Karpas-422 (cell line): Measurements from ENCODE around the gene SRRM5. TPM values are rescaled to one million over a fixed set of nuclear protein-coding genes. Genes with fewer than 3 reads are reported as not detected.

Source experiments
- DNase-seq: peaks from one replicate; pipeline ENCODE4 v3.0.0-alpha.2; 2015
- H2AFZ ChIP-seq: fragments of 200-600 bp; sonication (generic); 2 replicates; pipeline ENCODE4 v1.6.1; 2014; ENCODE audit warnings: antibody characterized with exemption, low read length, mixed read lengths
- H3K27ac ChIP-seq: fragments of 200-600 bp; sonication (generic); 2 replicates; pipeline ENCODE4 v1.5.1; 2014; ENCODE audit warnings: mild to moderate bottlenecking, low read length, moderate library complexity
- H3K27me3 ChIP-seq: fragments of 200-600 bp; sonication (generic); 2 replicates; pipeline ENCODE4 v1.6.1; 2014; ENCODE audit warnings: low read length, mixed read lengths
- H3K36me3 ChIP-seq: fragments of 200-600 bp; sonication (generic); 2 replicates; pipeline ENCODE4 v1.6.1; 2014; ENCODE audit warnings: low read length, mixed read lengths; ENCODE audit not compliant: insufficient read depth
- H3K4me1 ChIP-seq: fragments of 200-600 bp; sonication (generic); 2 replicates; pipeline ENCODE4 v1.6.1; 2014; ENCODE audit warnings: mild to moderate bottlenecking, low read length, mixed read lengths
- H3K4me2 ChIP-seq: fragments of 200-600 bp; sonication (generic); 2 replicates; pipeline ENCODE4 v1.6.1; 2014; ENCODE audit warnings: low read length, low read depth, mild to moderate bottlenecking; ENCODE audit not compliant: poor library complexity, severe bottlenecking
- H3K4me3 ChIP-seq: fragments of 200-600 bp; sonication (generic); 2 replicates; pipeline ENCODE4 v1.5.1; 2014; ENCODE audit warnings: mild to moderate bottlenecking, antibody characterized with exemption, low read length, mixed read lengths
- H3K79me2 ChIP-seq: fragments of 200-600 bp; sonication (generic); 2 replicates; pipeline ENCODE4 v1.6.1; 2014; ENCODE audit warnings: mild to moderate bottlenecking, low read length, mixed read lengths
- H3K9ac ChIP-seq: fragments of 200-600 bp; sonication (generic); 2 replicates; pipeline ENCODE4 v1.6.0; 2014; ENCODE audit warnings: low read length
- H3K9me2 ChIP-seq: fragments of 200-600 bp; sonication (generic), shearing (Covaris generic); replicated peaks from 2 replicates; pipeline ENCODE4 v1.6.0; 2014; ENCODE audit warnings: mild to moderate bottlenecking, low read length, moderate library complexity; ENCODE audit not compliant: insufficient read depth
- H3K9me3 ChIP-seq: fragments of 300-700, 200-600 bp; sonication (generic); 2 replicates; pipeline ENCODE4 v1.6.1; 2014; ENCODE audit warnings: low read length, mixed read lengths
- H4K20me1 ChIP-seq: fragments of 200-600 bp; sonication (generic); 2 replicates; pipeline ENCODE4 v1.6.1; 2014; ENCODE audit warnings: mild to moderate bottlenecking, antibody characterized with exemption, low read length, low read depth; ENCODE audit not compliant: insufficient read depth
- total RNA-seq: library from RNA; depleted of rRNA; stranded (reverse); fragments of >200 nt; shearing (Covaris generic); gene quantifications from 2 replicates; pipeline ENCODE4 v1.2.3, GENCODE V29; 2014; ENCODE audit warnings: low replicate concordance

Gene SRRM5
- total RNA-seq, 1 experiment from 2014 or later = not detected

- Histone ChIP-seq H3K4me1 (no peaks in the 10 kb centered on the region), H3K9me3 (no peaks in the 10 kb centered on the region), H3K36me3 (no peaks in the 10 kb centered on the region), H3K27me3 (no peaks in the 10 kb centered on the region), H3K4me3 (no peak overlapping the region), H4K20me1 (no peaks in the 10 kb centered on the region), H3K79me2 (no peaks in the 10 kb centered on the region), H3K9ac (no peak overlapping the region), H2AFZ (no peak overlapping the region), H3K9me2 (no peaks in the 10 kb centered on the region), H3K4me2 (no peak overlapping the region), H3K27ac (no peak overlapping the region)
- DNase-seq = no peak
Observed at GRCh38 chr19:43652546-43652874, 40.6 kb downstream of the SRRM5 start.

DNA sequence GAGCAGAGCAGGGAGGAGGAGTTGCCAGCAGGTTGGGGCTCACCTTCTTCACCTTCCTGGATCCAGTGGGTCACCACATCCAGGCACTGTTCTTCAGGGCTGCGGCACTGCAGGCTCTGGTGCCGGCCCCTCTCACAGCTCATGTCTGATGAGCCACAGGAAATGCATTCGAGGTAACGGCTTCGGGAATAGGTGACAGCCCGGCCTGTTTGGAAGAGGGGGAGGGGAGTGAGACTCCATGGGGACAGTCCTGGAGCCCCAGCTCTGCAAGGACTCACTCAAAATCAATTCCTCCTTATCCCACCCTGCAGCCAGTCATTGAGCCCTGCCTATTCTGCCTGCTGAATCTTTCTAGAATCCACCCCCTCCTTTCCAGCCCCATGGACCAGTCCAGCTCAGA is 44.5 kb downstream of the SRRM5 start:
- Histone ChIP-seq H3K27ac (no peak overlapping the region), H4K20me1 (no peaks in the 10 kb centered on the region), H3K4me3 (no peak overlapping the region), H3K36me3 (no peaks in the 10 kb centered on the region), H3K9ac (no peak overlapping the region), H3K79me2 (no peaks in the 10 kb centered on the region), H3K4me1 (no peaks in the 10 kb centered on the region), H3K9me3 (no peaks in the 10 kb centered on the region), H3K27me3 (no peaks in the 10 kb centered on the region), H2AFZ (no peak overlapping the region), H3K9me2 (no peaks in the 10 kb centered on the region), H3K4me2 (no peak overlapping the region)
- no peak for DNase-seq

DNA sequence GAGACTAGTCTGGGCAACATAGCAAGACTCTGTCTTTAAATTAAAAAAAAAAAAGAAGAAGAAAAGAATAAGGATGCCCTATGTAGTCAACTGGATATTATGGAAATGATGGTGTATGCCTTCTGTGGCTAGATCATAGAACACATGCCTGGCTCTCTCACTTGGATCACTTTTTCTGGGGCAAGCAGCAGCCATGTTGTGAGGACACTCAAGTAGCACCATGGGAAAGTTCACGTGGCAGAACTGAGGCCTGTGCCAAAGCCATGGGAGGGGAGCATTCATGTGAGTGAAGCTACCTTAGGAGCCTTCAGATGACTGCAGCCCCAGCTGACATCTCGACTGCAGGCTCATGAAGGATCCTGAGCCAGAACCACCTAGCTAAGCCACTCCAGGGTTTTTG is 46.1 kb downstream of the SRRM5 start:
- H3K79me2 ChIP-seq = no peaks in the 10 kb centered on the region
- H3K4me3 ChIP-seq = no peak overlapping the region
- no peak overlapping the region for H3K9ac ChIP-seq
- H3K27ac ChIP-seq = no peak overlapping the region
- no peaks in the 10 kb centered on the region for H3K9me3 ChIP-seq
- no peaks in the 10 kb centered on the region for H4K20me1 ChIP-seq
- no peak overlapping the region for H2AFZ ChIP-seq
- H3K4me2 ChIP-seq = no peak overlapping the region
- H3K36me3 ChIP-seq = no peaks in the 10 kb centered on the region
- no peak for DNase-seq
- H3K9me2 ChIP-seq = no peaks in the 10 kb centered on the region
- H3K27me3 ChIP-seq = no peaks in the 10 kb centered on the region
- no peaks in the 10 kb centered on the region for H3K4me1 ChIP-seq

DNA sequence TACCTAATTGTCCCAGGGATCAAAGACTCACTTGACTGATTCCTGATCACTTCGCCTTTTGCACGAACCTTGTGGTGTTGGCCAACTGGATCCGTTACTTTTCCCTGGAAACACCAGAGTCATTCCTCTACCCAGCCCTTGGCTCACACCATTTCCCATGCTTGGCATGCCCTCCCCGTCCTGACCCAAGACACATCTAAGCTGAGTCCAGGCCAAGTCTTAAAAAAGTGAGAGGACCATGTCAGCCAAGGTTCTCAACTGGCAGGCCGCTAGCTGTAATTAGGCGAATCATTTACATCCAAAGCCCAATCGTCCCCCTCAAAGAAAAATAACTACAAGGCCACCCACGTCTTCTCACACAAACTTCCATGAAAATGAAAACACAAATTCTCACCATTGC is 46.6 kb downstream of the SRRM5 start:
- Histone ChIP-seq H3K27ac (no peak overlapping the region), H3K4me1 (no peaks in the 10 kb centered on the region), H3K9ac (no peak overlapping the region), H3K9me2 (no peaks in the 10 kb centered on the region), H3K79me2 (no peaks in the 10 kb centered on the region), H3K27me3 (no peaks in the 10 kb centered on the region), H2AFZ (no peak overlapping the region), H3K4me3 (no peak overlapping the region), H3K4me2 (no peak overlapping the region), H3K36me3 (no peaks in the 10 kb centered on the region), H3K9me3 (no peaks in the 10 kb centered on the region), H4K20me1 (no peaks in the 10 kb centered on the region)
- DNase-seq = no peak

DNA sequence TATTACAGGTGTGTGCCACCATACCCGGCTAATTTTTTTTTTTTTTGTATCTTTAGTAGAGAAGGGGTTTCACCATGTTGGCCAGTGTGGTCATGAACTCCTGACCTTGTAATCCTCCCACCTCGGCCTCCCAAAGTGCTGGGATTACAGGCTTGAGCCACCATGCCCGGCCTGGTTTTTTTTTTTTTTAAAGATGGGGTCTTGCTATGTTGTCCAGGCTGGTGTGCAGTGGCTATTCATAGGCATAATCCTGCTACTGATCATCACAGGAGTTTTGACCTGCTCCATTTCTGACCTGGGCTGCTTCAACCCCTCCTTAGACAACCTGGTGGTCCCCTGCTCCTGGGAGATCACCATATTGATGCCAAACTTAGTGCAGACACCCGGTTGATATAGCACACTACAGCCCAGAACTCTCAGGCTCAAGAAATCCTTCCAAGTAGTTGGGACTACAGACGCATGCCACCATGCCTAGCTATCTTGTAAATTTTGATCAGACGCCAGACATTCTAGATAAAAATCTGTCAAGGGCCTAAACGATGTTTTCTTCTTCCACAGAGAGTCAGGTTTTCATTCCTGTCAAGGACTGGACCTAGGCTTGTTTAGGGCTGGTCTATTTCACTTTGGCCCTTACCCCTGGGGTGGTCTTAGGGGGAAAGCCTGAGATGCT is 48.5 kb downstream of the SRRM5 start:
- Histone ChIP-seq H3K36me3 (no peaks in the 10 kb centered on the region), H4K20me1 (no peaks in the 10 kb centered on the region), H3K4me3 (no peak overlapping the region), H3K9me2 (no peaks in the 10 kb centered on the region), H3K4me1 (no peaks in the 10 kb centered on the region), H2AFZ (no peak overlapping the region), H3K4me2 (no peak overlapping the region), H3K9ac (no peak overlapping the region), H3K9me3 (no peaks in the 10 kb centered on the region), H3K79me2 (no peaks in the 10 kb centered on the region), H3K27ac (no peak overlapping the region), H3K27me3 (no peaks in the 10 kb centered on the region)
- no peak for DNase-seq

- Histone ChIP-seq H4K20me1 (no peaks in the 10 kb centered on the region), H3K79me2 (no peaks in the 10 kb centered on the region)
Observed at GRCh38 chr19:43660971-43661360, 49.1 kb downstream of the SRRM5 start.

DNA sequence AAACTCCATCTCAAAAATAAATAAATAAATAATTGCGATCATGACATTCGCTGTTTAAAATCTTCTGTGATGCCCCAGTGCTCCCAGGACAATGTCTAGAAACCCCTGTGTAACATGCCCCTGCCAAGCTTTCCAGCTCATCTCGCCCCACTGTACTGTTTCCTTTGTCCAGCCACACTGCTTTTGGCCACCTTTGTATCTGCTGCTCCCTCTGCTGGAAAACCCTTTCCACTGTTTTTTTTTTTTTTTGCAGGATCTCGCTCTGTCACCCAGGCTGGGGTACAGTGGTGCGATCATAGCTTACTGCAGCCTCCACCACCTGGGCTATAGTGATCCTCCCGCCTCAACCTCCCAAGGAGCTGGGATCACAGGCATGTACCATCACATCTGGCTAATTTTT is 50.6 kb downstream of the SRRM5 start:
- no peaks in the 10 kb centered on the region for H3K79me2 ChIP-seq

More at GRCh38 chr19:43660971-43661360, 49.1 kb downstream of the SRRM5 start:
- Histone ChIP-seq H3K36me3 (no peaks in the 10 kb centered on the region), H3K9me2 (no peaks in the 10 kb centered on the region), H3K4me1 (no peaks in the 10 kb centered on the region), H3K4me3 (no peak overlapping the region), H2AFZ (no peak overlapping the region), H3K9me3 (no peaks in the 10 kb centered on the region), H3K27ac (no peak overlapping the region), H3K4me2 (no peak overlapping the region), H3K27me3 (no peaks in the 10 kb centered on the region), H3K9ac (no peak overlapping the region)
- no peak for DNase-seq

GRCh38 chr19:43664018-43664417 is 52.1 kb downstream of the SRRM5 start:
- Histone ChIP-seq H3K4me1 (no peaks in the 10 kb centered on the region), H3K79me2 (no peaks in the 10 kb centered on the region), H3K9ac (no peak overlapping the region), H3K4me2 (no peak overlapping the region), H3K27me3 (no peaks in the 10 kb centered on the region), H4K20me1 (no peaks in the 10 kb centered on the region), H2AFZ (no peak overlapping the region), H3K9me3 (no peaks in the 10 kb centered on the region), H3K4me3 (no peak overlapping the region), H3K9me2 (no peaks in the 10 kb centered on the region), H3K27ac (no peak overlapping the region), H3K36me3 (no peaks in the 10 kb centered on the region)
- no peak for DNase-seq

More for the DNA sequence above, 50.6 kb downstream of the SRRM5 start:
- no peak for DNase-seq
- no peak overlapping the region for H3K9ac ChIP-seq
- H2AFZ ChIP-seq = no peak overlapping the region
- H3K36me3 ChIP-seq = no peaks in the 10 kb centered on the region
- no peak overlapping the region for H3K27ac ChIP-seq
- no peaks in the 10 kb centered on the region for H3K9me3 ChIP-seq
- no peaks in the 10 kb centered on the region for H3K9me2 ChIP-seq
- H3K4me2 ChIP-seq = no peak overlapping the region
- no peak overlapping the region for H3K4me3 ChIP-seq
- H3K27me3 ChIP-seq = no peaks in the 10 kb centered on the region
- H4K20me1 ChIP-seq = no peaks in the 10 kb centered on the region
- H3K4me1 ChIP-seq = no peaks in the 10 kb centered on the region
